Panc1 (cell line): ENCODE data around the gene RAPGEF5.

ENCODE experiments used
- CTCF ChIP-seq: fragments of 450-650 bp; IDR thresholded peaks from 2 replicates; pipeline ENCODE4 v1.5.1; 2017; ENCODE audit warnings: mild to moderate bottlenecking
- POLR2AphosphoS5 ChIP-seq: IDR thresholded peaks from 2 replicates; pipeline ENCODE4 v1.6.1; 2012; ENCODE audit warnings: mild to moderate bottlenecking, low read depth, low read length, moderate library complexity
- REST ChIP-seq, 2 experiments: IDR thresholded peaks; 2 replicates each; pipeline ENCODE4 v1.6.1; 2011 to 2012; ENCODE audit warnings: low read depth in 2 of 2, control low read depth in 1 of 2, low read length in 1 of 2, mild to moderate bottlenecking in 1 of 2, moderate library complexity in 1 of 2; ENCODE audit not compliant: insufficient read depth in 1 of 2
- TCF7L2 ChIP-seq: IDR thresholded peaks from 2 replicates; pipeline ENCODE4 v1.6.1; 2011; ENCODE audit warnings: mild to moderate bottlenecking, low read depth, low read length, inconsistent platforms

- no peak for TF ChIP-seq CTCF
- no peak for TF ChIP-seq POLR2AphosphoS5
- no peak for TF ChIP-seq REST (IDR thresholded peaks at IDR 0.05; ENCODE audit: insufficient read depth in 1 of 2, low read depth in 2 of 2, low read length in 1 of 2)
- no peak for TF ChIP-seq TCF7L2
Measured at GRCh38 chr7:22207724-22208225, 149.2 kb downstream of the RAPGEF5 start.
